K562 (cell line): ENCODE results near the gene TFEB. TPM values are rescaled to one million over a fixed set of nuclear protein-coding genes. Genes with fewer than 3 reads are reported as not detected.

Source experiments
- BRF1 ChIP-seq: IDR thresholded peaks from 3 replicates; pipeline ENCODE4 v1.6.1; 2011; ENCODE audit warnings: borderline replicate concordance, mild to moderate bottlenecking; ENCODE audit not compliant: insufficient read length; ENCODE audit errors: extremely low read depth
- CREB3 ChIP-seq: fragments of 450-650 bp; conservative IDR thresholded peaks from 2 replicates; pipeline ENCODE4 v1.6.1; 2016; ENCODE audit warnings: missing genetic modification characterization, low read depth, mild to moderate bottlenecking, missing compliant biosample characterization, moderate library complexity
- DDX20 ChIP-seq: fragments of 450-650 bp; IDR thresholded peaks from 2 replicates; pipeline ENCODE4 v1.6.1; 2016; ENCODE audit warnings: missing genetic modification characterization, low read depth, mild to moderate bottlenecking, missing compliant biosample characterization, moderate library complexity
- EGR1 ChIP-seq: fragments of 450-650 bp; conservative IDR thresholded peaks from 2 replicates; pipeline ENCODE4 v1.6.1; 2017; ENCODE audit warnings: mild to moderate bottlenecking
- HMG20A ChIP-seq: fragments of 450-650 bp; formaldehyde crosslinking; conservative IDR thresholded peaks from 2 replicates; pipeline ENCODE4 v1.4.0; 2020; ENCODE audit warnings: mild to moderate bottlenecking, mixed read lengths
- HOXB6 ChIP-seq: fragments of 250-450 bp; sonication (Bioruptor Pico); IDR thresholded peaks from 2 replicates; pipeline ENCODE4 v1.5.1; 2022; ENCODE audit warnings: mild to moderate bottlenecking, borderline replicate concordance
- MCM3 ChIP-seq: fragments of 450-650 bp; IDR thresholded peaks from 2 replicates; pipeline ENCODE4 v1.6.1; 2016
- MYBL2 ChIP-seq, 2 experiments: fragments of 450-650 bp in 1 of 2; sonication (generic) in 1 of 2; formaldehyde crosslinking in 1 of 2; IDR thresholded peaks; 2 replicates each; pipeline versions ENCODE4 v1.6.1 to v1.8.1; 2017 to 2022; ENCODE audit warnings: borderline replicate concordance in 1 of 2, inconsistent platforms in 1 of 2, low read depth in 1 of 2, mild to moderate bottlenecking in 1 of 2, missing genetic modification reagents in 1 of 2, moderate library complexity in 1 of 2
- NR2C1 ChIP-seq, 2 experiments: fragments of 450-650 bp; IDR thresholded peaks; 2 replicates each; pipeline ENCODE4 v1.6.1; 2017; ENCODE audit warnings: mild to moderate bottlenecking in 2 of 2, antibody characterized with exemption in 1 of 2, inconsistent platforms in 1 of 2, missing compliant biosample characterization in 1 of 2, missing genetic modification characterization in 1 of 2
- NR2C2 ChIP-seq, 2 experiments: fragments of 200-800 bp in 1 of 2; sonication (Bioruptor generic) in 1 of 2; sonication (generic) in 1 of 2; formaldehyde crosslinking in 1 of 2; IDR thresholded peaks; 2 replicates each; pipeline versions ENCODE4 v1.6.1 to v1.8.0; 2016 to 2022; ENCODE audit warnings: mild to moderate bottlenecking in 1 of 2, missing compliant biosample characterization in 1 of 2, missing genetic modification characterization in 1 of 2, missing genetic modification reagents in 1 of 2
- POLR2B ChIP-seq: fragments of 450-650 bp; IDR thresholded peaks from 2 replicates; pipeline ENCODE4 v1.6.1; 2018; ENCODE audit warnings: low read depth; ENCODE audit not compliant: partially characterized antibody
- PREB ChIP-seq: sonication (generic); formaldehyde crosslinking; IDR thresholded peaks from 2 replicates; pipeline ENCODE4 v1.8.1; 2023; ENCODE audit warnings: mild to moderate bottlenecking, missing genetic modification reagents
- PYGO2 ChIP-seq: fragments of 450-650 bp; IDR thresholded peaks from 2 replicates; pipeline ENCODE4 v1.6.1; 2016; ENCODE audit warnings: mild to moderate bottlenecking, missing genetic modification characterization, moderate library complexity, missing compliant biosample characterization
- RBM17 ChIP-seq: fragments of 200-400 bp; formaldehyde crosslinking; IDR thresholded peaks from 2 replicates; pipeline ENCODE4 v1.6.1; 2017; ENCODE audit warnings: low read depth, mild to moderate bottlenecking, low read length, borderline replicate concordance
- THRAP3 ChIP-seq: fragments of 450-650 bp; IDR thresholded peaks from 2 replicates; pipeline ENCODE4 v1.6.1; 2016; ENCODE audit warnings: mild to moderate bottlenecking, inconsistent platforms, borderline replicate concordance
- XRCC3 ChIP-seq: fragments of 450-650 bp; IDR thresholded peaks from 2 replicates; pipeline ENCODE4 v1.6.1; 2017; ENCODE audit warnings: mild to moderate bottlenecking, moderate library complexity
- ZFP91 ChIP-seq: sonication (generic); formaldehyde crosslinking; IDR thresholded peaks from 2 replicates; pipeline ENCODE4 v1.8.0; 2022; ENCODE audit warnings: mild to moderate bottlenecking, missing genetic modification reagents
- ZNF217 ChIP-seq: sonication (generic); formaldehyde crosslinking; IDR thresholded peaks from 2 replicates; pipeline ENCODE4 v1.8.0; 2022; ENCODE audit warnings: mild to moderate bottlenecking, missing genetic modification reagents
- ZNF395 ChIP-seq: fragments of 200-800 bp; sonication (Bioruptor generic); IDR thresholded peaks from 2 replicates; pipeline ENCODE4 v1.6.1; 2017; ENCODE audit warnings: missing genetic modification characterization, missing compliant biosample characterization
- ZNF507 ChIP-seq: conservative IDR thresholded peaks from 2 replicates; pipeline ENCODE4 v1.6.1; 2017; ENCODE audit warnings: missing genetic modification characterization, missing compliant biosample characterization
- polyA plus RNA-seq, 8 experiments: library from polyadenylated mRNA; depleted of rRNA in 4 of 8; stranded (reverse) in 5 of 8; unstranded in 3 of 8; fragments of >200 nt; fragmentation: Nextera tagmentation in 2 of 8; fragmentation: Illumina TruSeq in 1 of 8; extraction: Ambion mirVana in 2 of 8; extraction: Trizol in 1 of 8; gene quantifications; 2 replicates each; pipeline versions ENCODE4 v1.2.1 to v1.2.3, GENCODE V29; 2011 to 2014; ENCODE audit warnings: inconsistent platforms in 1 of 8, missing spikeins in 1 of 8
- total RNA-seq, 7 experiments: library from RNA; depleted of rRNA in 6 of 7; stranded (reverse); fragments of >200 nt in 6 of 7; fragmentation: Illumina TruSeq in 2 of 7; extraction: Trizol in 2 of 7; gene quantifications; 2 replicates each; pipeline versions ENCODE4 v1.2.1 to v1.2.3, GENCODE V29; 2011 to 2021; ENCODE audit warnings: low replicate concordance in 1 of 7

The TFEB gene
- total and polyA plus RNA-seq, 9 of the 15 experiments (the other 6 are each of a cell fraction or from before 2014, with no cell fraction given) = 0.04 to 4.7 (median 2.0) TPM

GRCh38 chr6:41779788-41780550, 44.6 kb upstream of the TFEB start, which contains the start of gene FRS3 (continued):
- TF ChIP-seq CREB3 (no peak), XRCC3 (no peak), ZNF507 (no peak), PYGO2 (tag) (no peak), MCM3 (no peak), POLR2B (peak; percentile 41), ZNF217 (no peak), RBM17 (no peak), PREB (CRISPR knock-in tag) (peak; percentile 17; the same call in 1 of the 2 replicates), NR2C1 (IDR thresholded peaks at IDR 0.05) (peak; percentile 96), NR2C1 (tag; IDR thresholded peaks at IDR 0.05) (peak; percentile 98), DDX20 (tag) (no peak), HOXB6 (no peak), BRF1 (no peak), THRAP3 (no peak), EGR1 (peak; percentile 95), ZNF395 (CRISPR knock-in tag) (no peak), MYBL2 (IDR thresholded peaks at IDR 0.05; ENCODE audit: low read depth) (no peak), MYBL2 (CRISPR knock-in tag; IDR thresholded peaks at IDR 0.05; ENCODE audit: borderline replicate concordance) (no peak), ZFP91 (CRISPR knock-in tag) (no peak), HMG20A (no peak), NR2C2 (CRISPR knock-in tag; IDR thresholded peaks at IDR 0.05) (peak; percentile 98), NR2C2 (tag; IDR thresholded peaks at IDR 0.05) (peak; percentile 99)
